ENCODE measurements around the gene UBE2J1. TPM values are rescaled to one million over a fixed set of nuclear protein-coding genes. Genes with fewer than 3 reads are reported as not detected.

Gene UBE2J1
- total RNA-seq, 1 donor from 2014 or later, result 32.0 TPM

DNA sequence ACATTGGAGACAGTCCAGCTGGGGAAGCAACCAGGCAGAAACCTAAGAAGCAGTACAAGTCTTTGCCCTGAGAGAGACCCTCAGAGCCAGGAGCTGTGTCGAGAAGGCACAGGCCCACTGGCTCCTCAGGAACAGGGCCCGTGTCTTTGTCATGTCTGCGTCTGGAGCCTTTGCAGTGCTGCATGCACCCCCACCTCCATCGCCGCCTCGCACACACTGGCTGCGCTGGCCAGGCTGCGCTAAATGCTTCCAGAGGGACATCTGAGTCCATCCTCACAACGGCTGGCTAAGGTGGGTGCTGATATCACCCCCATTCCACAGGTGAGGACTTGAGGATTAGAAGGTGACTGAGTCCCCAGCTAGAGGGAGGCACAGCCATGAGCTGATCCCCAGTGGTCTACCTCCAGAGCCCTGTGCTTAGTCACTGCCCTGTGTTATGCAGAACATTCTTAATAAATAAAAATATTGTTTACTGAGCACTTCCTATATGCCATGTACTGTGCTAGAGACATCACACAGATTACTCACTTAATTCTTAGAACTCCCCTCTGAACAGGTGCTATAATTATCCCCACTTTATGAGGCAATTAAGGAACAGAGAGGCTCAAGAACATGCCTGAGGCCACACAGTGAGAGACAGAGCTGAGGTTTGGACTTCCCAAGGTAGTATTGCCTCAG lies 65.0 kb downstream of the UBE2J1 start:
- H3K36me3 Mint-ChIP-seq, result no peaks in the 10 kb centered on the region
- TF ChIP-seq, protein P1, sequence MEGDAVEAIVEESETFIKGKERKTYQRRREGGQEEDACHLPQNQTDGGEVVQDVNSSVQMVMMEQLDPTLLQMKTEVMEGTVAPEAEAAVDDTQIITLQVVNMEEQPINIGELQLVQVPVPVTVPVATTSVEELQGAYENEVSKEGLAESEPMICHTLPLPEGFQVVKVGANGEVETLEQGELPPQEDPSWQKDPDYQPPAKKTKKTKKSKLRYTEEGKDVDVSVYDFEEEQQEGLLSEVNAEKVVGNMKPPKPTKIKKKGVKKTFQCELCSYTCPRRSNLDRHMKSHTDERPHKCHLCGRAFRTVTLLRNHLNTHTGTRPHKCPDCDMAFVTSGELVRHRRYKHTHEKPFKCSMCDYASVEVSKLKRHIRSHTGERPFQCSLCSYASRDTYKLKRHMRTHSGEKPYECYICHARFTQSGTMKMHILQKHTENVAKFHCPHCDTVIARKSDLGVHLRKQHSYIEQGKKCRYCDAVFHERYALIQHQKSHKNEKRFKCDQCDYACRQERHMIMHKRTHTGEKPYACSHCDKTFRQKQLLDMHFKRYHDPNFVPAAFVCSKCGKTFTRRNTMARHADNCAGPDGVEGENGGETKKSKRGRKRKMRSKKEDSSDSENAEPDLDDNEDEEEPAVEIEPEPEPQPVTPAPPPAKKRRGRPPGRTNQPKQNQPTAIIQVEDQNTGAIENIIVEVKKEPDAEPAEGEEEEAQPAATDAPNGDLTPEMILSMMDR (conservative IDR thresholded peaks at IDR 0.05), result no peak
- H3K27me3 Mint-ChIP-seq, result no peaks in the 10 kb centered on the region
- H3K4me1 Mint-ChIP-seq (ENCODE audit: unreplicated experiment), result peaks cover 4% of the 10 kb centered on the region
- no peak for DNase-seq (ENCODE audit: extremely low spot score, unreplicated experiment)
- no peaks in the 10 kb centered on the region for H3K9me3 Mint-ChIP-seq
- no peak overlapping the region for H3K27ac Mint-ChIP-seq
- H3K4me3 Mint-ChIP-seq, result no peak overlapping the region

DNA sequence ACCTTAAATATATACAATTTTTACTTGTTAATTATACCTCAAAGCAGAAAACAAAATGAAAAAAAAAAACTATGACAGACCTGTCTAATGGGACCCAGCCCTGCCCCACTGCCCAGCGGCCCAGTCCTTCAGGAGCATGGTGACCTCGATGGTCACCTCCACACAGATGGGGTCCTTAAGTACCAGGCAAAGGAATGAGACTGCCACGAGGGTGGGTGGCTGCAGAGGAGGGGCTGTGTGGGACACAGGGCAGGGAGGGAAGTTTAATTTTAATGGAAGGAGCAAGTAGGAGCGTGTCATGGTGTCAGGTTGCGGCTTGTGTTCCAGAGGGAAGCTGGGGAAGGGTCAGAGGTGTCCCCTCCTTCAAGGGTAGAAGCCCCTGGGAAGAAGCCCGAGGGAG lies 66.0 kb downstream of the UBE2J1 start:
- TF ChIP-seq, protein P1 (conservative IDR thresholded peaks at IDR 0.05), result no peak
- Mint-ChIP-seq H3K27ac (no peak overlapping the region), H3K36me3 (no peaks in the 10 kb centered on the region), H3K4me1 (ENCODE audit: unreplicated experiment) (peaks cover 4% of the 10 kb centered on the region), H3K27me3 (no peaks in the 10 kb centered on the region), H3K4me3 (no peak overlapping the region), H3K9me3 (no peaks in the 10 kb centered on the region)
- no peak for DNase-seq (ENCODE audit: extremely low spot score, unreplicated experiment)

DNA sequence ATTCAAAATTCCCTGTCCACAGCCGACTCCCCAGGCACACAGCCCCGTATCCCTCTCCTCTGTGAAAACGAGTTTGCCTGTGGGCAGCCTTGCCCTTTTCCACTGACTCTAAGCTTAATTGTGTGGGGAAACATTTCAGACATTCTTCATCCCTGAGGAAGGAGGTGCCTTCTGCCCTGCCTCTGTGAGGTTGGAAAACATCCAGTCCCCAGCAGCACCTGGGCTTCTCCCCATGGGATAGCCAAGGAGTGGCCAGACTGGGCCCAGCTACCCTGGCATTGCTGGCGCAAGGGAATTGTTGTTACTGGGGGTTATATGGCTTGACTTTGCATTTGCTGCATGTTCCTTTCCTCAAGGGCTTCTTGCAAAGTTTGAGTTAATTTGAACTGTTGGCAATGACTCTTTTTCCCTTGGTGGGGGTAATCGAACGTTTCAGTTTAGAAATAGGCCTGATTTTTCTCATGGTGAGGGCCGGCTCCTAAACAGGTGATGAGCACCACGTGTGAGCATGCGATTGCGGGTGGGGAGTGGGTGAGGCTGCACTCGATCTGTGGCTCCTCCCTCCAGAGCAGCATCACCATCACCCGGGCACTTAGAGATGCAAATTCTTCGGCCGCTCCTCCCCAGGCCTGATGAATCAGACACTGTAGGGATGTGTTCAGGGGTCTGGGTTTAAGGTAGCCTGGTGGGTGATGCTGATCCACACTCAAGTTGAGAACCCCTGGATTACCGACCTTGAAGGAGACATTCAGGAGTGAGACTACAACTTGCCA lies 67.4 kb downstream of the UBE2J1 start:
- no peak overlapping the region for H3K4me3 Mint-ChIP-seq
- H3K27ac Mint-ChIP-seq, result no peak overlapping the region
- H3K27me3 Mint-ChIP-seq, result no peaks in the 10 kb centered on the region
- H3K4me1 Mint-ChIP-seq (ENCODE audit: unreplicated experiment), result peaks cover 4% of the 10 kb centered on the region
- no peaks in the 10 kb centered on the region for H3K9me3 Mint-ChIP-seq
- H3K36me3 Mint-ChIP-seq, result no peaks in the 10 kb centered on the region
- no peak for DNase-seq (ENCODE audit: extremely low spot score, unreplicated experiment)
- TF ChIP-seq, protein P1 (conservative IDR thresholded peaks at IDR 0.05), result no peak

DNA sequence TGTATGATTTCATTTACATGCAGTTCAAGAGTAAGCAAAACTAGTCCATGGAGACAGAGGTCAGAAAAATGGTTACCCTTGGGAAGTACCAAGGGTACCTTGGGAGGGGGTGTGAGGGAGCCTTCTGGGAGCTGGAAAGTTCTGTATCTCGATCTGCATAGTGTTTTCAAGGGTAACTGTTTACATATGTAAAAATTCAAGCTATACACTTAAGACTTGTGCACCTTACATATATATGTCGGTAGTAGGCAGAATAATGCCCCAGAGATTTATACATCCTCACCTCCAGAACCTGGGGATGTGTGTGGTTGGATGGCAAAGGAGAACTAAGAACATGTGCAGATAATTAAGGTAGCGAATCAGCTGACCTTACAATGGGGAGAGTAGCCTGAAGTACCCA lies 68.4 kb downstream of the UBE2J1 start:
- Mint-ChIP-seq H3K36me3 (no peaks in the 10 kb centered on the region), H3K27ac (no peak overlapping the region), H3K4me1 (ENCODE audit: unreplicated experiment) (peaks cover 2% of the 10 kb centered on the region), H3K27me3 (no peaks in the 10 kb centered on the region), H3K9me3 (no peaks in the 10 kb centered on the region), H3K4me3 (no peak overlapping the region)
- no peak for DNase-seq (ENCODE audit: extremely low spot score, unreplicated experiment)
- TF ChIP-seq, protein P1 (conservative IDR thresholded peaks at IDR 0.05), result no peak

DNA sequence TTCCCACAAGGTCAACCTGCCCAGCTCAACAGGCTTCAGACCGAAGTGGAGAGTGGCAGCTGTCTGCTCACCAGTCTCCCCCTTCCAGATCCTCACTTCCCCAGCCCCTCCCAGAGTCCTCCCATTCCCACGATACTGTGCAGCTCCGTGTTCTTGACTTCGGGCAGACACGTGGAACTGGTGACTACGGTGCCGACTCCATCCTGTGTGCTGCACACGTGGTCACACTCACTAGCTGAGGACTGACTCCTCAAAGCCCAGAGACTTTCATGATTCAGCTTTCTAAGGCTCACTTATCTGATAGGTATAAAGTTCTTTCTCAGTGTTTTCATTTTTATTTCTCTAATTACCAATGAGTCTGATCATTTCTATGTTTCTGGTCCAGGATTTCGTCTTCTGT lies 69.8 kb downstream of the UBE2J1 start:
- DNase-seq (ENCODE audit: extremely low spot score, unreplicated experiment), result no peak
- Mint-ChIP-seq H3K4me1 (ENCODE audit: unreplicated experiment) (no peaks in the 10 kb centered on the region), H3K36me3 (no peaks in the 10 kb centered on the region), H3K27me3 (no peaks in the 10 kb centered on the region), H3K4me3 (no peak overlapping the region), H3K27ac (no peak overlapping the region), H3K9me3 (no peaks in the 10 kb centered on the region)
- TF ChIP-seq, protein P1 (conservative IDR thresholded peaks at IDR 0.05), result no peak

All from type B pancreatic cell (in vitro differentiated cells).